Stimulated activated CD8-positive, alpha-beta memory T cell treated with anti-CD3 and anti-CD28 coated beads, Interleukin-15, amount 100 ng/mL, for 48 hours (primary cell): Measurements from ENCODE around the gene TTC36.
"Not testable (repeated sequence)": the region's sequence is repeated elsewhere in the genome, so short reads cannot be mapped to it uniquely, and the experiment has no call there.

Experiments used
- DNase-seq, 2 donors: peaks; one replicate each; pipeline ENCODE4 v3.0.0-alpha.2; 2020; ENCODE audit warnings: low read depth in 2 of 2

Gene TTC36

DNA sequence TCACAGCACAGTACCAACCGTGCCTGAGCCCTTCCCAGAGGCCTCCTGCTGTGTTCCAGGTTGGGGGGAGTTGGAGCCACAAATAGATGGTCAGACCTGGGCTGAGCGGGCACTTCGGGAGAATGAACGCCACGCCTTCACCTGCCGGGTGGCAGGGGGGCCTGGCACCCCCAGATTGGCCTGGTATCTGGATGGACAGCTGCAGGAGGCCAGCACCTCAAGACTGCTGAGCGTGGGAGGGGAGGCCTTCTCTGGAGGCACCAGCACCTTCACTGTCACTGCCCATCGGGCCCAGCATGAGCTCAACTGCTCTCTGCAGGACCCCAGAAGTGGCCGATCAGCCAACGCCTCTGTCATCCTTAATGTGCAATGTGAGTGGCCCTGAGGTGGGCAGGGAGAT lies 4.8 kb downstream of the TTC36 start:
- DNase-seq = no peak

DNA sequence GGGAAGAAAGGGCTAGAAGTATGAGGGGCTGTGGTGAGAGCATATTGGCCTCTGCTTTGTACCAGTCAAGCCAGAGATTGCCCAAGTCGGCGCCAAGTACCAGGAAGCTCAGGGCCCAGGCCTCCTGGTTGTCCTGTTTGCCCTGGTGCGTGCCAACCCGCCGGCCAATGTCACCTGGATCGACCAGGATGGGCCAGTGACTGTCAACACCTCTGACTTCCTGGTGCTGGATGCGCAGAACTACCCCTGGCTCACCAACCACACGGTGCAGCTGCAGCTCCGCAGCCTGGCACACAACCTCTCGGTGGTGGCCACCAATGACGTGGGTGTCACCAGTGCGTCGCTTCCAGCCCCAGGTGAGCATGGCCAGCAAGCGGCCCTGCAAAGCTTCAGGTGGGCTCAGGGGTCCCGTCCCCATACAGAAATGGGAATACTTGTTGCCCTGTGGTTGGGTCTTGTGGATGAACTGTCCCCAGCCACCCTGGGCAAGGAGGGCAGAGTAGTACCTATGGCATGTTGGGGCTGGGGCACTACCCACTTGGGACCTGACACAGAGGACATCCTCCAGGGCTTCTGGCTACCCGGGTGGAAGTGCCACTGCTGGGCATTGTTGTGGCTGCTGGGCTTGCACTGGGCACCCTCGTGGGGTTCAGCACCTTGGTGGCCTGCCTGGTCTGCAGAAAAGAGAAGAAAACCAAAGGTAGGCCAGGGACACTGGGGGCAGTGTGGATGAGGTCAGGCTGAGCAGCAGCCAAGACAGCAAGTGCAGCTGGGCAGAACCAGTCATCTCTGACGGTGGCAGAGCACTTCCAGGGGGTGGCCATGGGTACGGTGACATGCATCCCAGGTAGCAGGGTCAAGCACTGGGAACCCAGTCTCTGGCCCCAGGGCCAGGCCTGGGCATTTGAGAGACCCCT lies 5.8 kb downstream of the TTC36 start:
- DNase-seq = no peak

DNA sequence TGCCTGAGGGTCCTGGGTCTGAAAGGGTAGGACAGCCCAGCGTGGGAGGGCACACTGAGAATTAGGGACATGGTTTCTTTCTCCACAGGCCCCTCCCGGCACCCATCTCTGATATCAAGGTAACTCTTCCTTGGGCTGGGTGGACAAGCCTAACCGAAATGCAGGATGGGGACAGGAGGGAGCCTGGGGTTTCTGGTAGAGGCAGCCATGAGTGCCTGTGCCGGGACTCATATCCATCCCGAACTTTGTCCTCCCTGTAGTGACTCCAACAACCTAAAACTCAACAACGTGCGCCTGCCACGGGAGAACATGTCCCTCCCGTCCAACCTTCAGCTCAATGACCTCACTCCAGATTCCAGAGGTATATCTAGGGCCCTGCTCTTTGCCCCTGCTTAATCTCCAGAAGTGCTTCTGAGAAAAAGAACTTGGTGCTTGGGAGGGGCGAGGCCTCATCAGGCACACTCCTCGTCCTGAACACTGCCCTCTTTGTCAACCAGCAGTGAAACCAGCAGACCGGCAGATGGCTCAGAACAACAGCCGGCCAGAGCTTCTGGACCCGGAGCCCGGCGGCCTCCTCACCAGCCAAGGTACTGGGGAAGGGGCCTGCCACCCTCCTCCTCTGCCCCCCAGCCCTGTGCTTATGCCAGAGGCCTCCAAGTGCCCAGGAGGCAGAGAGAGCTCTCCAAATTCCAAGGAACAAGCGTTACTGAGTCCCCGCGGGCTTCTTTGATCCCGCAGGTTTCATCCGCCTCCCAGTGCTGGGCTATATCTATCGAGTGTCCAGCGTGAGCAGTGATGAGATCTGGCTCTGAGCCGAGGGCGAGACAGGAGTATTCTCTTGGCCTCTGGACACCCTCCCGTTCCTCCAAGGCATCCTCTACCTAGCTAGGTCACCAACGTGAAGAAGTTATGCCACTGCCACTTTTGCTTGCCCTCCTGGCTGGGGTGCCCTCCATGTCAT lies 6.8 kb downstream of the TTC36 start:
- DNase-seq = no peak

DNA sequence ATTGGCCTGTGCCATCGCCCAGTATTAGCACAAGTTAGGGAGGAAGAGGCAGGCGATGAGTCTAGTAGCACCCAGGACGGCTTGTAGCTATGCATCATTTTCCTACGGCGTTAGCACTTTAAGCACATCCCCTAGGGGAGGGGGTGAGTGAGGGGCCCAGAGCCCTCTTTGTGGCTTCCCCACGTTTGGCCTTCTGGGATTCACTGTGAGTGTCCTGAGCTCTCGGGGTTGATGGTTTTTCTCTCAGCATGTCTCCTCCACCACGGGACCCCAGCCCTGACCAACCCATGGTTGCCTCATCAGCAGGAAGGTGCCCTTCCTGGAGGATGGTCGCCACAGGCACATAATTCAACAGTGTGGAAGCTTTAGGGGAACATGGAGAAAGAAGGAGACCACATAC lies 8.0 kb downstream of the TTC36 start:
- no peak for DNase-seq

DNA sequence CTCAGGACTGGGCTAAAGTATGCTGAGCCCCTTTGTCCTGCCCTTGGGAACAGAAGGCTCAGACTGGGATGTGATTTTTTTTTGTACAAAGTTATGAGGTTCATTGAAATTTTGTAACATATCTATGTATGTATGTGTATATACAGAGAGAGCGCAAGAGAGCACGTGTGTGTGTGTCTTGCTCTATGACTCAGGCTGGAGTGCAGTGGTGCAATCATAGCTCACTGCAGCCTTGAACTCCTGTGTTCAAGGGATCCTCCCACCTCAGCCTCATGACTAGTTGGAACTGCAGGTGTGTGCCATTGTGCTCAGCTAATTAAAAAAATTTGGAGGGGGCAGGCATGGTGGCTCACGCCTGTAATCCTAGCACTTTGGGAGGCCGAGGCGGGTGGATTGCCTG lies 9.5 kb downstream of the TTC36 start:
- DNase-seq = no peak

DNA sequence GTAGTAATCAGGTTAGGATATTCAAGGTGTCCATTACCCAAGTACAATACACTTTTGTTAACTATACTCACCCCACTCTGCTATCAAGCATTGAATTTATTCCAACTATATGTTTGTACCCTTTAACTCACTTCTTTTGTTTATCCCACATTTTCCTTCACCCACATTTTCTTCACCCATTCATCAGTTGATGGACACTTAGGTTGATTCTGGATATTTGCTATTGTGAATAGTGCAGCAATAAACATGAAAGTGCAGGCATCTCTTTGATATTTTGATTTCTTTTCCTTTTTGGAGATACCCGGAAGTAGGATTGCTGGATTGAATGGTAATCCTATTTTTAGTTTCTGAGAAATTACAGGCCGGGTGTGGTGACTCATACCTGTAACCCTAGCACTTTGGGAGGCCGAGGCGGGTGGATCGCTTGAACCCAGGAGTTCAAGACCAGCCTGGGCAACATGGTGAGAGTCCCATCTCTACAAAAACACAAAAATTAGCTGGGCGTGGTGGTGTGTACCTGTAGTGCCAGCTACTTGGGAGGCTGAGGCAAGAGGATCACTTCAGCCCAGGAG lies 10.2 kb downstream of the TTC36 start:
- DNase-seq = no peak

DNA sequence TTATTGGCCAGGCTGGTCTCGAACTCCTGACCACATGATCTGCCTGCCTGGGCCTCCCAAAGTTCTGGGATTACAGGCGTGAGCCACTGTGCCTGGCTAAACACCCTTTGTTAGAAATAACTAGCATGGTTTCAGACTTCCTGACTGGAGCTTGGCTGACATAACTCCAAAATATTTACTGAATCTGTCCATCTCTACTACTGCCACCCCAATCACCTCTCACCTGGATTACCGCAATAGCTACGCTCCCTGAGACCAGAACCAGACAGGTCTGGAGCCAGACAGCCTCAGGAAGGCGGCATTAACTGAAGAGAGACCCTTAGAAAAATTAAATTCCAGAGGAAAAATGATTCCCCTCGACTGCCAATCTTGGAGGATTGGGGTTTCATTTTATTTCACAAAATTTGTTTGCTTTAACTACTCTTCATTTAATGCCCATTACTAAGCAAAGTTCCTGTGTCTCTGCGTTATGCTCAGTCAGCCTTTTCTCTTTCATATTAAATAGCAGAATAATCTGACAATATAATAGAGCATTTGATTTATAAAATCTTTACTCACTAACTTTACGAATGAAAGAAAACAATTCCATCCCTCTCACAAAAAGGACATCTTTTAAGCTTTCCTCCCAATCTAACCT lies 16.9 kb downstream of the TTC36 start:
- DNase-seq = no peak

DNA sequence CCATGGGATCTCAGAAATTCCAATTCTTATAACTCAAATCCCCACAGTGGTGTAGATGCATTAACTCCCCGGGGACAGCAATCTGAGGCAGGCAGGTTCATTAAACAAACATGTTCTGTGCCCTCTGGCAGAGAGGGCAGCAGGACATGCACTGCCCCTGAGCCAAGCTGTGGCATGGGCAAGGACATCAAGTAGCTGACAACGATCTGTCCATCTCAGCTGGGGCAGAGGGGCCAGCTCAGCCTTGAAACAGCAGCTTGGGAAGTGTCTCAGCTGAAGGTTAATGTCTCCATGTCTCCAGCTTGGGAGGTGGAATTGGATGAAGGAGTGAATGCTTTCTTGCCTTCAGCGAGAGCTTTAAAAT lies 17.4 kb downstream of the TTC36 start:
- no peak for DNase-seq

DNA sequence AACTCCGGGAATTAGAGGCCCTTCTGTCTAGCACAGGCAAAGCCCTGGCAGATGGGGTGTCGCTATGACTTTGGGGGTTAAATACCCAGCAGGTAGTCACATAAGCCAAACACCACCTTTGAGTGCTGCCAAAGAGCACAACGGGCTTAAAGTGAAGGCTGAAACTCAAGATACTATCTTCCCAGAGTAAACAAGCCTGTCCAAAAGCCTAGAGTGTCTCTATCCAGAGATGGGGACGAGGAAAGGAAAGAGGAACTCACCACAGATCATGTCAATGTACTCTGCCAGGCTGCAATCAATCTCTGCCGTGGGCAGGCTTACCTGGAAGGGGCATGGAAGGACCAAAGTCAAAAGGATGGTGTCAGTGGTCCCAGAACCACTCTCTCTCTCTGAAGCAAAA lies 18.3 kb downstream of the TTC36 start:
- DNase-seq = no peak

DNA sequence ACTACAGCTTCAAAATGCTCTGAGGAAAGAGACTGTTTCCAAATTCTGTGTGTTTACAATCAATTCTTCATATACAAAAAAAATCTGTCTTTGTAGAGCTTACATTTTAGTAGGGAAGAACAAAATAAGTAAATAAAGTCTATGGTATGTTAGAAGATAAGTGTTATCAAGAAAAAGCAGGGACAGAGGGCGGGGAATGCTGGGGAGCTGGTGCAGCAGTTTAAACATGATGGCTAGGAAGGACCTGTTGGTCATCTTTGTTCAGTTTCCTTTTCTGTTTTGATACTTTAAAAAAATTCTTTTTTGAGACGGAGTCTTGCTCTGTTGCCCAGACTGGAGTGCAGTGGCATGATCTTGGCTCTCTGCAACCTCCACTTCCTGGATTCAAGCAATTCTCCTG lies 19.9 kb downstream of the TTC36 start:
- DNase-seq = no peak

DNA sequence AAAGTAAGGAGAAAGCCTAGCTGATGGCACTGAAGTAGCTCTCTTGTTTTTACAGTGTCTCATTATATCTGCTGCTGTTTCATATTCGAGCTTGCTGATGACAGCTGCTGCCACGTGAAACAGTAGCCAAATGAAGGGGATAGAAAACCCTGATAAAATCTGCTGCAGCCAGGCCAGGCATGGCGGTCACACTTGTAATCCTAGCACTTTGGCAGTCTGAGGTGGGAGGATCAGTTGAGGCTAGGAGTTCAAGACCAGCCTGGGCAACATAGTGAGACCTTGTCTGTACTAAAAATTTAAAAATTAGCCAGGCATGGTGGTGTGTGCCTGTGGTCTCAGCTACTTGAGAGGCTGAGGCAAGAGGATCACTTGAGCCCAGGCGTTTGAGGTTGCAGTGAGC lies 25.1 kb downstream of the TTC36 start:
- no peak for DNase-seq

DNA sequence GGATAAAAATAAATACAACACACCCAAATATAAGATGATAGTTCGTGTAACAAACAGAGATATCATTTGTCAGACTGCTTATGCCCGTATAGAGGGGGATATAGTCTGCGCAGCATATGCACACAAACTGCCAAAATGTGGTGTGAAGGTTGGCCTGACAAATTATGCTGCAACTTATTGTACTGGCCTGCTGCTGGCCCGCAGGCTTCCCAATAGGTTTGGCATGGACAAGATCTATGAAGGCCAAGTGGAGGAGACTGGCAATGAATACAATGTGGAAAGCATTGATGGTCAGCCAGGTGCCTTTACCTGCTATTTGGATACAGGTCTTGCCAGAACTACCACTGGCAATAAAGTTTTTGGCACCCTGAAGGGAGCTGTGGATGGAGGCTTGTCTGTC lies 33.5 kb downstream of the TTC36 start:
- DNase-seq = no peak

DNA sequence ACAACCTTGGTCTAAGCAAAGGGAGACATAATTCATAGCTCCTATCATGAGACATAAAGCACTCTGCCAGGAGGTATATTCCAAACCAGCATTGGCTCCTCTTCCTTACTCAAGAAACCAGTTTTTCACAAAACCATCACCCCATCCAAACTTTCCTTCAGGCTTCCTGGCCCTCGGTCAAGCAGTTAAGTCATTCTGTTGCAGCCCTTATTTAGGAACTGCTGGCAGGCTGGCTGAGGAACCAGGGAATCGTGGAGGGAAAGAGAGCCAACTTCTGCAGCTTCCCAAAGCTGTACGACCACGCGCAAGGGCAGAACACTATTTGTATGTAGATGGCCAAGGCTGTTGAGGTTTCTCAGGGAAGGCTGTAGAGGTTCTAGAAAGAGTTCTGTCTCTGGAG lies 37.8 kb downstream of the TTC36 start:
- DNase-seq = no peak

DNA sequence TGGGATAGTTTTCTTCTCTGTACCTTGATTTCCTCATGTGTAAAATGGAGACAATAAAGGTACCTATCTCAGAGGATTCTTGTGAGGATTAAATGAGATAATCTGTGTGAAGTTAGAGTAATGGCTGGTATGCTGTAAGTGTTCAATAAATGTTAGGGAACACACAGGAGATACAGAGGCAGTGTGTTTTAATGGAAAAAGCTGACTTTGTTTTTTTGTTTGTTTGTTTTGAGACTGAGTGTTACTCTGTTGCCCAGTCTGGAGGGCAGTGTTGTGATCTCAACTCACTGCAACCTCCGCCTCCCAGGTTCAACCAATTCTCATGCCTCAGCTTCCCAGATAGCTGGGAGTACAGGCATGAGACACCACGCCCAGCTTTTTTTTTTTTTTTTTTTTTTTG lies 42.4 kb downstream of the TTC36 start:
- no peak for DNase-seq

DNA sequence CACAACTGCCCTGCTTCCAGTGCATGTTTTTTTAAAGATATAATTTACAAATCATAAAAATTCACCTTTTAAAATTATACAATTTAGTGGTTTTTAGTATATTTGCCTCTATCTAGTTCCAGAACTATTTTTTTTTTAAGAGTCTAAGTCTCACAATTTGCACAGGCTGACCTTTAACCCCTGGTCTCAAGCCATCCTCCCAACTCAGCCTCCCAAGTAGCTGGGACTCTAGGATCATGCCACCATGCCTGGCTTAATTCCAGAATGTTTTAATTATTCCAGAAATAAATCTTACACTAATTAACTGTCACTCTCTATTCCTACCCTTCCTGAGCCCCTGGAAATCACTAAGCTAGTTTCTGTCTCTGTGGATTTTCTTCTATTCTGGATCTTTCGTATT lies 43.5 kb downstream of the TTC36 start:
- DNase-seq = no peak

DNA sequence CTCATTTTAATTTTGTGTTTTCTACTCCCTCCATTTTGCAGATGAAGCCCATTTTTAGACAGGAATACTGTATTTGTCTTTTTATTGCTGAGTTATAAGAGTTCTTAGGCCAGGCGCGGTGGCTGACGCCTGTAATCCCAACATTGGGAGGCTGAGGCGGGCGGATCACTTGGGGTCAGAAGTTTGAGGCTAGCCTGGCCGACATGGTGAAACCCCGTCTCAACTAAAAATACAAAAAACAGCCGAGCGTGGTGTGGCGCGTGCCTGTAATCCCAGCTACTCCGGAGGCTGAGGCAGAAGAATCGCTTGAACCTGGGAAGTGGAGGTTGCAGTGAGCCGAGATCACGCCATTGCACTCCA lies 44.4 kb downstream of the TTC36 start:
- not testable (repeated sequence) for DNase-seq

DNA sequence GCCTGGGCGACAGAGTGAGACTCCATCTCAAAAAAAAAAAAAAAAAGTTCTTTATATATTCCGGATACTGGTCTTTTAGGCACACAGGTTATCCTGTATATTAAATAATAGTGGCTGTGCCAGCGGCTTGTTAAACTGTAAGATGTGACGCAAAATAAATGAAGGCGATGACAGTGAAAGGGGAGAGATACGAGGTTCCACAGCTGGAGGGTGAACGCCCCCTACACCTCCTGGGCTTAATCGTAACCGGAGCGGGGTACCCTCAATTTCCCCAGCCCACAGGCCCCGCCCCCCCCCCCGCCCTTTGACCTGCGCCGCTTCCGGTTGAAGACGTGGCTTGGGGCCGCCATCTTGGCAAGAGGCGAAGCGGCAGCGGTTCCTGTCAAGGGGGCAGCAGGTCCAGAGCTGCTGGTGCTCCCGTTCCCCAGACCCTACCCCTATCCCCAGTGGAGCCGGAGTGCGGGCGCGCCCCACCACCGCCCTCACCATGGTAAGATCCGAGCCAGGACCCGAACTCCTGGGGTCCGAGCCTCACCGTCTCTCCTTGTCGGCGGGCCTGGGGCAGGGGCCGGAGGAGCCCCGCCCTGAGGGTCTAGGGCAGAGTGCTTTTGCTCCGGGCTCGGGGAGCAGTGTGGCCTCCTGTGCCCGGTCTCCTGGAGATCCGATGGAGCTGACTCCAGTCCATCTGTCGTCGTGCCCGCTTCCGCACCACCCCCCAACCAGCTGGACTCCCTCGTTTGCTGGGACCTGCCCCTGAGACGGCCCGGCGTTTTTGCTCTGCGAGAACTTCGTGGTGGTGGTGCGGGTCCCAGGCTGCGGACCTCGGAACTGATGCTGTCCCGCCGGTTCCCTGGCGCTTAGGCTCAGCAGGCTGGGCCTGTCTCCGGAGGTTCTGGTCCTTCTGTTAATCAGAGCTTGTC lies 45.0 kb downstream of the TTC36 start, which contains the start of gene ARCN1:
ARCN1 (plus strand) TSS at position 349 of the 920 bp plus-strand sequence; CDS start at position 488, 139 bp downstream.
- DNase-seq = peak; percentile 69 to 70

DNA sequence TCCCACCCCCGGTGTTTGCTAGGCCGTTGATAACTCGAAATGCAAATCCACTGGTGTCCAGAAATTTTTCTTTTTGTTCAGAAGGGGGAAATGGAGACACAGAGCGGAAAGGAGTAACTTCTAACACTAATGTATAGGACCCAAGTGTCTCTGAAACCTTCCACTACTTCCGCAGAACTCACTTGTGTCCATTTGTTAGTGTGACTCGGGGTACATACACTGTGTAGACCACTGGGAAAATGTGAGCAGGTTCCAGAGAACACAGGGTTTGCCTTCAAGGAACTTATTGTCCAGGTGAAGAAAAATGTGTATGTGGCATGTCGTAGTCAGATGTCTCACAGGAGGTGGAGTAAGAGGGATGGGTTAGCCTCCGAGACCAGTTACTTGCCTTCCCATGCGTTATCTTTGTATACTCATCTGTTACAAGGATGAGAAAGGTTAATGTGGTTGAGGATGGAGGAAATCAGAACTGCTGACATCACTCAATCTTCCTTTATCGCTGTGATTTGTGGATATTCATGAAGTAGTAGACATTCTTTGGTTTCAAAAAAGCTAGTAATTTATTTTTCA lies 45.8 kb downstream of the TTC36 start:
- DNase-seq = no peak

DNA sequence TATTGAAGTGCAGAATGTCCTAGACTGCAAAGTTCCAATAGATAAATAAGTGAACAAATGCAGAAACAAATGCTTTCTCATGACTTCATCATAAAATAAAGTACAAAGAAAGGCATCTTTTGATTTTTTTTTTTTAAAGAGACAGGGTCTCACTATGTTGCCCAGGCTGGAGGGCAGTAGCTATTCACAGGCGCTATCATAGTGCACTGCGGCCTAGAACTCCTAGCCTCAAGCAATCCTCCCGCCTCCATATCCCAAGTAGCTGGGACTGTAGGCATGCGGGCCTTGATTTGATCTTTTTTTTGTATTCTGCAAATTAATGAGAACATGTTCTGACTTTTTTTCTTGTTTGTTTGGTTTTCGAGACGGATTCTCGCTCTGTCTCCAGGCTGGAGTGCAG lies 47.4 kb downstream of the TTC36 start:
- DNase-seq = no peak

DNA sequence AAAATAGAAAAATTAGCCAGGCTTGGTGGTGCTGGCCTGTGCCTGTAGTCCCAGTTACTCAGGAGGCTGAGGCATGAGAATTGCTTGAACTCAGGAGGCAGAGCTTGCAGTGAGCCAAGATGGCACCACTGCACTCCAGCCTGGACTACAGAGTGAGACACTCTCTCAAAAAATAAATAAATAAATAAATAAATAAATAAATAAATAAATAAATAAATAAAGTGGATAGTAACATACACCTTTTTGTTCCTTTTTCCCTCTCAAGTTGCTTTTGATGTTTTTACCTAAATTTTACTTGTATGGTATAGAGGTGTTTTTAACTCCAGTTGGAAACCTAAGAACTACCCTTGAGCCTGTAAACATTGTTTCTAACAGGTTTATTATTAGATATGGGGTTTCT lies 50.7 kb downstream of the TTC36 start:
- not testable (repeated sequence) for DNase-seq
